SK-N-SH treated with all-trans-retinoic acid at 6 μM for 48 hours (cell line): ENCODE results near the gene ABCA13.

ENCODE experiments used
- TF ChIP-seq, protein P1 (sequence below): fragments of 250-450 bp; sonication (Bioruptor Pico); IDR thresholded peaks from 2 replicates; pipeline ENCODE4 v1.8.0; 2021; ENCODE audit warnings: low read depth, mild to moderate bottlenecking, moderate library complexity, borderline replicate concordance
- TF ChIP-seq, protein P2 (sequence below): fragments of 250-450 bp; sonication (Bioruptor Pico); IDR thresholded peaks from 2 replicates; pipeline ENCODE4 v1.8.0; 2020; ENCODE audit warnings: mild to moderate bottlenecking, moderate library complexity, borderline replicate concordance
- TF ChIP-seq, protein P3 (sequence below): fragments of 250-450 bp; sonication (Bioruptor Pico); IDR thresholded peaks from 2 replicates; pipeline ENCODE4 v1.5.1; 2021; ENCODE audit warnings: mild to moderate bottlenecking, moderate library complexity

DNA sequence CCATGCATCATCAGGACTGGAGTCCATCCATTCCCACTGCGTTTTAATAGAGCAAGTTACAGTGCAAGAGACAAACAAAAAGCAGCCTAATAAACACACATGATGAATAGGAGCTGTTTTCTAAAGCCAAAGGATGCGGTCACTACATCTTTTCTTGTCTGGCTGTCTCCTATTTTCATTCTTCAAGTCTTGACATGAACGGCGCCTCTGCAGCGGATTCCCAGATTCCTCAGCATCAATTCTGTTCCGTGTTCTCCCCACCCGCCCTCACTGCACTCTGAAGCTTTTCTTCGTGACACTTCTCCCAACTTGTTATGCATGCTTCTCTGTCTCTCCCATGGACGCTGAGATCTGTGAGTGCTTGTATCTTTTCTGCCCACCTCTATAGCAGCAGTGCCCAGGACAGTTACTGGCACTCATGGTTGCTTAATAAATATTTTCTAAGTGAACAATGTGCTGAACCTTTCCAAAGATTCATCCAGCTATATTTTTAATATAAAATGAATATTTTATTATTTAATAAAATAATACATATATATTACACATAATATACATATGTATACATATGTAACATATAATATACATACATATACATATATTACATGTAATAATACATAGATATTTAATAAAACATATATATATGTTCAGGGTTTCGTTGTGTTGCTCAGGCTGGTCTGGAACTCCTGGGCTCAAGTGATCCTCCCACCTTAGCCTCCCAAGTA, 242.9 kb downstream of the ABCA13 start:
- TF ChIP-seq, protein P1, sequence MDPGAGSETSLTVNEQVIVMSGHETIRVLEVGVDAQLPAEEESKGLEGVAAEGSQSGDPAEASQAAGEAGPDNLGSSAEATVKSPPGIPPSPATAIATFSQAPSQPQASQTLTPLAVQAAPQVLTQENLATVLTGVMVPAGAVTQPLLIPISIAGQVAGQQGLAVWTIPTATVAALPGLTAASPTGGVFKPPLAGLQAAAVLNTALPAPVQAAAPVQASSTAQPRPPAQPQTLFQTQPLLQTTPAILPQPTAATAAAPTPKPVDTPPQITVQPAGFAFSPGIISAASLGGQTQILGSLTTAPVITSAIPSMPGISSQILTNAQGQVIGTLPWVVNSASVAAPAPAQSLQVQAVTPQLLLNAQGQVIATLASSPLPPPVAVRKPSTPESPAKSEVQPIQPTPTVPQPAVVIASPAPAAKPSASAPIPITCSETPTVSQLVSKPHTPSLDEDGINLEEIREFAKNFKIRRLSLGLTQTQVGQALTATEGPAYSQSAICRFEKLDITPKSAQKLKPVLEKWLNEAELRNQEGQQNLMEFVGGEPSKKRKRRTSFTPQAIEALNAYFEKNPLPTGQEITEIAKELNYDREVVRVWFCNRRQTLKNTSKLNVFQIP, result no peak
- TF ChIP-seq, protein P2, sequence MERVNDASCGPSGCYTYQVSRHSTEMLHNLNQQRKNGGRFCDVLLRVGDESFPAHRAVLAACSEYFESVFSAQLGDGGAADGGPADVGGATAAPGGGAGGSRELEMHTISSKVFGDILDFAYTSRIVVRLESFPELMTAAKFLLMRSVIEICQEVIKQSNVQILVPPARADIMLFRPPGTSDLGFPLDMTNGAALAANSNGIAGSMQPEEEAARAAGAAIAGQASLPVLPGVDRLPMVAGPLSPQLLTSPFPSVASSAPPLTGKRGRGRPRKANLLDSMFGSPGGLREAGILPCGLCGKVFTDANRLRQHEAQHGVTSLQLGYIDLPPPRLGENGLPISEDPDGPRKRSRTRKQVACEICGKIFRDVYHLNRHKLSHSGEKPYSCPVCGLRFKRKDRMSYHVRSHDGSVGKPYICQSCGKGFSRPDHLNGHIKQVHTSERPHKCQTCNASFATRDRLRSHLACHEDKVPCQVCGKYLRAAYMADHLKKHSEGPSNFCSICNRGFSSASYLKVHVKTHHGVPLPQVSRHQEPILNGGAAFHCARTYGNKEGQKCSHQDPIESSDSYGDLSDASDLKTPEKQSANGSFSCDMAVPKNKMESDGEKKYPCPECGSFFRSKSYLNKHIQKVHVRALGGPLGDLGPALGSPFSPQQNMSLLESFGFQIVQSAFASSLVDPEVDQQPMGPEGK (CRISPR knock-in tag), result no peak
- TF ChIP-seq, protein P3, sequence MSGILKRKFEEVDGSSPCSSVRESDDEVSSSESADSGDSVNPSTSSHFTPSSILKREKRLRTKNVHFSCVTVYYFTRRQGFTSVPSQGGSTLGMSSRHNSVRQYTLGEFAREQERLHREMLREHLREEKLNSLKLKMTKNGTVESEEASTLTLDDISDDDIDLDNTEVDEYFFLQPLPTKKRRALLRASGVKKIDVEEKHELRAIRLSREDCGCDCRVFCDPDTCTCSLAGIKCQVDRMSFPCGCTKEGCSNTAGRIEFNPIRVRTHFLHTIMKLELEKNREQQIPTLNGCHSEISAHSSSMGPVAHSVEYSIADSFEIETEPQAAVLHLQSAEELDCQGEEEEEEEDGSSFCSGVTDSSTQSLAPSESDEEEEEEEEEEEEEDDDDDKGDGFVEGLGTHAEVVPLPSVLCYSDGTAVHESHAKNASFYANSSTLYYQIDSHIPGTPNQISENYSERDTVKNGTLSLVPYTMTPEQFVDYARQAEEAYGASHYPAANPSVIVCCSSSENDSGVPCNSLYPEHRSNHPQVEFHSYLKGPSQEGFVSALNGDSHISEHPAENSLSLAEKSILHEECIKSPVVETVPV, result no peak
